Kidney epithelial cell (primary cell): Measurements from ENCODE around the gene CAMTA1. TPM values are rescaled to one million over a fixed set of nuclear protein-coding genes. Genes with fewer than 3 reads are reported as not detected.
"Not testable (repeated sequence)": the region's sequence is repeated elsewhere in the genome, so short reads cannot be mapped to it uniquely, and the experiment has no call there.

ENCODE experiments used
- DNase-seq: peaks from one replicate; pipeline ENCODE4 v3.0.0-alpha.2; 2010; ENCODE audit warnings: low read depth
- H3K27me3 ChIP-seq: 2 replicates; pipeline ENCODE4 v1.6.0; 2011; ENCODE audit warnings: low read length; ENCODE audit not compliant: control insufficient read depth, insufficient read depth
- H3K36me3 ChIP-seq: 2 replicates; pipeline ENCODE4 v1.5.1; 2011; ENCODE audit warnings: low read length; ENCODE audit not compliant: control insufficient read depth, insufficient read depth
- H3K4me3 ChIP-seq: 2 replicates; pipeline ENCODE4 v1.5.1; 2011; ENCODE audit warnings: low read depth, mild to moderate bottlenecking, control low read depth, low read length
- CTCF ChIP-seq: IDR thresholded peaks from 2 replicates; pipeline ENCODE4 v1.5.1; 2011; ENCODE audit warnings: mild to moderate bottlenecking, moderate library complexity, low read length, control low read depth, inconsistent platforms; ENCODE audit not compliant: insufficient read depth, poor library complexity, severe bottlenecking
- total RNA-seq: library from RNA; depleted of rRNA; stranded (reverse); fragments of >200 nt; gene quantifications from 2 replicates; pipeline ENCODE4 v1.2.3, GENCODE V29; 2015

The CAMTA1 gene
- total RNA-seq, 1 donor from 2014 or later = 76.5 TPM

- DNase-seq = no peak
- Histone ChIP-seq H3K36me3 (no peaks in the 10 kb centered on the region), H3K4me3 (no peak overlapping the region), H3K27me3 (no peaks in the 10 kb centered on the region)
- TF ChIP-seq CTCF = no peak
Measured at GRCh38 chr1:7327849-7328248, 542.6 kb downstream of the CAMTA1 start.

- Histone ChIP-seq H3K36me3 (no peaks in the 10 kb centered on the region), H3K27me3 (no peaks in the 10 kb centered on the region), H3K4me3 (no peak overlapping the region)
- no peak for DNase-seq
- no peak for TF ChIP-seq CTCF
Measured at GRCh38 chr1:7329868-7330615, 544.8 kb downstream of the CAMTA1 start.

- H3K36me3 ChIP-seq, DNase-seq, H3K4me3 ChIP-seq, H3K27me3 ChIP-seq: not testable (repeated sequence)
Measured at GRCh38 chr1:7330726-7331125, 545.5 kb downstream of the CAMTA1 start.

- H3K4me3 ChIP-seq = no peak overlapping the region
- DNase-seq = no peak
- H3K27me3 ChIP-seq = no peaks in the 10 kb centered on the region
- TF ChIP-seq CTCF = no peak
- H3K36me3 ChIP-seq = no peaks in the 10 kb centered on the region
Measured at GRCh38 chr1:7331926-7332535, 546.8 kb downstream of the CAMTA1 start.

GRCh38 chr1:7333094-7333493 is 547.8 kb downstream of the CAMTA1 start:
- Histone ChIP-seq H3K36me3 (no peaks in the 10 kb centered on the region), H3K4me3 (no peak overlapping the region), H3K27me3 (no peaks in the 10 kb centered on the region)
- DNase-seq = no peak
- no peak for TF ChIP-seq CTCF

GRCh38 chr1:7333620-7334019 is 548.4 kb downstream of the CAMTA1 start:
- DNase-seq = no peak
- Histone ChIP-seq H3K4me3 (no peak overlapping the region), H3K27me3 (no peaks in the 10 kb centered on the region), H3K36me3 (no peaks in the 10 kb centered on the region)
- TF ChIP-seq CTCF = no peak
